Measurements from ENCODE around the gene PCDH8.

PCDH8 gene

DNA sequence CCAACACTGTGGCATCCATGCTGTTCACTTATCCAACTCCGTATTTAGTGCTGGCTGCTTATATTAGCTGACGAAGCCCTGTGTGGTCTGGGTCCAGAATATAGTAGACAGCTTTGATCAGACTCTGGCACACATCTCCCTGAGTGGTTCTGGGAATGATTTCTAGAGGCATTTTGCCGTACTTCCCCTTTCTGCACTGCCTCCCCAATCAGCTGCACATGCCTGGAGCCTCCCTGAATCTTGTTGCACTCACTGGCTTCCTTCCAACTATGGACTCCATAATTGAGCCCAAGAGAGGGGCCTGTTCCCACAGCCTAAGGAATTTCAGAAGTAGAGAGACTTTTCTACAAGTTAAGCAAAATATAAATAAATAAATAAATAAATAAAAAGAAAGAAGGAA lies 30.4 kb upstream of the PCDH8 start:
- no peaks in the 10 kb centered on the region for H3K36me3 ChIP-seq
- no peak for DNase-seq
- TF ChIP-seq, protein P1, sequence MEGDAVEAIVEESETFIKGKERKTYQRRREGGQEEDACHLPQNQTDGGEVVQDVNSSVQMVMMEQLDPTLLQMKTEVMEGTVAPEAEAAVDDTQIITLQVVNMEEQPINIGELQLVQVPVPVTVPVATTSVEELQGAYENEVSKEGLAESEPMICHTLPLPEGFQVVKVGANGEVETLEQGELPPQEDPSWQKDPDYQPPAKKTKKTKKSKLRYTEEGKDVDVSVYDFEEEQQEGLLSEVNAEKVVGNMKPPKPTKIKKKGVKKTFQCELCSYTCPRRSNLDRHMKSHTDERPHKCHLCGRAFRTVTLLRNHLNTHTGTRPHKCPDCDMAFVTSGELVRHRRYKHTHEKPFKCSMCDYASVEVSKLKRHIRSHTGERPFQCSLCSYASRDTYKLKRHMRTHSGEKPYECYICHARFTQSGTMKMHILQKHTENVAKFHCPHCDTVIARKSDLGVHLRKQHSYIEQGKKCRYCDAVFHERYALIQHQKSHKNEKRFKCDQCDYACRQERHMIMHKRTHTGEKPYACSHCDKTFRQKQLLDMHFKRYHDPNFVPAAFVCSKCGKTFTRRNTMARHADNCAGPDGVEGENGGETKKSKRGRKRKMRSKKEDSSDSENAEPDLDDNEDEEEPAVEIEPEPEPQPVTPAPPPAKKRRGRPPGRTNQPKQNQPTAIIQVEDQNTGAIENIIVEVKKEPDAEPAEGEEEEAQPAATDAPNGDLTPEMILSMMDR (IDR thresholded peaks at IDR 0.05; ENCODE audit: low read depth, low read length): no peak
- no peak overlapping the region for H3K27ac ChIP-seq
- H3K9me3 ChIP-seq (ENCODE audit: severe bottlenecking): no peaks in the 10 kb centered on the region
- no peaks in the 10 kb centered on the region for H3K27me3 ChIP-seq (ENCODE audit: insufficient read depth, low read depth, severe bottlenecking)
- H3K4me3 ChIP-seq (ENCODE audit: low read depth, low read length): no peak overlapping the region

DNA sequence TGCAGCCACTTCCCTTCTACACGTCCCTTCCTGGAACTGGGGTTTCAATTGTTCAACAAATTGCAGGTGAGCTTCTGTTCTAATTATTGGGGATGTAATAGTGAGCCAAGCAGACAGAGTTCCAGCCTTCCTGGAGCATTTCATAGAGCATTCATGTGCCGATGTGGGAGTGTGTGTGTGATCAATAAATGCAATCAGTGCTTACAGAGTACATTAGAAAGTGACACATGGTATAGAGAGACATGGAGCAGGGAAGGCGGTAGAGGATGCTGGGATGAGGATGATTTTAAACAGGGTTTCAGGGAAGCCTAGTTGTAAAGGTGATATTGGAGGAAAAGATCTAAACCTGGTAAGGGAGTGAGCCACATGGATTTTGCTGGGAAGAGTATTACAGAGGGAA lies 21.7 kb upstream of the PCDH8 start:
- TF ChIP-seq, protein P1 (IDR thresholded peaks at IDR 0.05; ENCODE audit: low read depth, low read length): no peak
- Histone ChIP-seq H3K27ac (no peak overlapping the region), H3K36me3 (no peaks in the 10 kb centered on the region), H3K27me3 (ENCODE audit: insufficient read depth, low read depth, severe bottlenecking) (no peaks in the 10 kb centered on the region), H3K9me3 (ENCODE audit: severe bottlenecking) (no peaks in the 10 kb centered on the region), H3K4me3 (ENCODE audit: low read depth, low read length) (no peak overlapping the region)
- DNase-seq: no peak

DNA sequence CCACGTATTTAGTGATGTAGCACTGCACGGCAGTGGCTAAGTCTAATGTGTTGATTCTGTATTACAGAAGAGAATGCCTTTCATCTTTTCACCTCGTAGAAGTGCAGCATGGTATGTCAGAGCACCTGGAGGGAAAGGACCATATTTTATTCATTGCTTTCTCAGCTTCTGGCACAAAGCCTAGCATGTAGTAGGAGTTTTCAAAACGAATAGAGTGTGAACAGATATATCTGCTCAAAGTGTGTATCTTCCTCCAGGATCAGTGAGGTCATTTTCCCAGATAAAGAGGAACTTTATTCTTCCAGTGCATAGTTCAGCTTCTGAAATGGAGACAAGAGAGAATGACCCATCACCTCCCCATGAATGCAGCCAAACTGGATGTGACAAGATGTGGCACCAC lies 21.2 kb upstream of the PCDH8 start:
- TF ChIP-seq, protein P1 (IDR thresholded peaks at IDR 0.05; ENCODE audit: low read depth, low read length): no peak
- no peaks in the 10 kb centered on the region for H3K27me3 ChIP-seq (ENCODE audit: insufficient read depth, low read depth, severe bottlenecking)
- DNase-seq: no peak
- H3K4me3 ChIP-seq (ENCODE audit: low read depth, low read length): no peak overlapping the region
- H3K27ac ChIP-seq: no peak overlapping the region
- no peaks in the 10 kb centered on the region for H3K9me3 ChIP-seq (ENCODE audit: severe bottlenecking)
- H3K36me3 ChIP-seq: no peaks in the 10 kb centered on the region

DNA sequence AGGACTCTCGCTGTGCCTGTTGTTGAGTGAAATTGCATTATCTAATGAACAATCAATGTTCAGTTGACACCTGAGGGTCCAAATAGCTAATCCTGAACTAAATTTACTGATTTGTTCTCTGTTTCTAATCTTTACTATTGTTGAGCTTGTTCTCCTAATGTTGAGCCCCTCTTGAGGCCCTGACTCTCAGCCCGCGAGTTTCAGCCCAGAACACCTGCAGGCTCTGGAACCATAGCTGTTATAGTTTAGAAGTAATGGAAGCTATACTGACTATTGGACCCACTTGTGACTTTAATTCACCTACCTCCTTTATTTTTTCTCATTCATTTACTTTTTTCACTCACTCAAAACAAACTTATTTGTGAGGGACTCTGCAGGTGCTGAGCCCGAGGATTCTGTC lies 20.6 kb upstream of the PCDH8 start:
- TF ChIP-seq, protein P1 (IDR thresholded peaks at IDR 0.05; ENCODE audit: low read depth, low read length): no peak
- no peak for DNase-seq
- Histone ChIP-seq H3K27ac (no peak overlapping the region), H3K27me3 (ENCODE audit: insufficient read depth, low read depth, severe bottlenecking) (no peaks in the 10 kb centered on the region), H3K9me3 (ENCODE audit: severe bottlenecking) (no peaks in the 10 kb centered on the region), H3K36me3 (no peaks in the 10 kb centered on the region), H3K4me3 (ENCODE audit: low read depth, low read length) (no peak overlapping the region)

DNA sequence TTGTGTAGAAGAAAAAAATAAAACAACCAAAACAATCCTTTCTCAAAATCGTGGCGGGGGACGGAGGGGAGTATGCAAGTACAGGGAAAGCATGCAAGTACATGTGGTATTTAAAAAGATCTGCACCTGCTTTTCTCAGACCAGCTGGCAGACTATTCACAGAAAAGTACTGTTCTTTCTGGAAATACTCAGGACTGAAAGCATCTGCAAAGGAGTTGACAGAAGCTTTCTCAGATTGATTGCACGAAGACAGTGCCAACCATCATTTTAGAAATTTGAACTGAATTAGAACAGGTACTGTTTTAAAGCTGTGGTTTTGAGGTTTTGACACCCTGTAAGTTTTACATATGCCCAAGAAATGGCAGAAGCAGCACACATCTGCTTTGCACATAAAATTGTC lies 19.8 kb upstream of the PCDH8 start:
- no peak overlapping the region for H3K27ac ChIP-seq

DNA sequence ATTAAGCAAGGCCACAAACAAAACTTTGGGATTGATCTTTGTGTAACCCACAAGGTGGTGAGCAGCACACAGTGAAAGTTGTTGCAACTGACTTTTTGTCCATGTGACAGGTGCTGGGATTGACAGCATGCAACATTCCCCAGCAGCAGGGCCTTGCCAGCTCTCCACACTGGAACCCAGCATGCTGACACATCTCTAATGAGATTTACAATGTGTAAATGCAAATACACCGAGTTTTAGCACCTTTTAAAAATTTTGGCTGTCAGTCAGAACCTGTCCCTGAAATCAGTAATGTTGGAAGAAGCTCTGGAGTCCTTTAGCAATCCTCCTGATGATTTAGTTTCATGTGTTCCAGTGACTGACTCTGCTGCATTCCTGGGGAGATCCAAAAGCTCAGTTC lies 16.5 kb upstream of the PCDH8 start:
- no peaks in the 10 kb centered on the region for H3K9me3 ChIP-seq (ENCODE audit: severe bottlenecking)
- H3K27ac ChIP-seq: no peak overlapping the region
- H3K36me3 ChIP-seq: no peaks in the 10 kb centered on the region
- TF ChIP-seq, protein P1 (IDR thresholded peaks at IDR 0.05; ENCODE audit: low read depth, low read length): no peak
- DNase-seq: no peak
- H3K4me3 ChIP-seq (ENCODE audit: low read depth, low read length): no peak overlapping the region
- H3K27me3 ChIP-seq (ENCODE audit: insufficient read depth, low read depth, severe bottlenecking): no peaks in the 10 kb centered on the region

More for the DNA sequence above, 19.8 kb upstream of the PCDH8 start:
- H3K27me3 ChIP-seq (ENCODE audit: insufficient read depth, low read depth, severe bottlenecking): no peaks in the 10 kb centered on the region
- DNase-seq: no peak
- no peak overlapping the region for H3K4me3 ChIP-seq (ENCODE audit: low read depth, low read length)
- no peaks in the 10 kb centered on the region for H3K36me3 ChIP-seq
- no peaks in the 10 kb centered on the region for H3K9me3 ChIP-seq (ENCODE audit: severe bottlenecking)
- TF ChIP-seq, protein P1 (IDR thresholded peaks at IDR 0.05; ENCODE audit: low read depth, low read length): no peak
